Superior temporal gyrus (tissue), 1 donor: Measurements from ENCODE around the gene ZNF618.

Experiments used
- DNase-seq: peaks from one replicate; pipeline ENCODE4 v3.0.0-alpha.2; 2016; ENCODE audit errors: extremely low spot score

ZNF618 gene

DNA sequence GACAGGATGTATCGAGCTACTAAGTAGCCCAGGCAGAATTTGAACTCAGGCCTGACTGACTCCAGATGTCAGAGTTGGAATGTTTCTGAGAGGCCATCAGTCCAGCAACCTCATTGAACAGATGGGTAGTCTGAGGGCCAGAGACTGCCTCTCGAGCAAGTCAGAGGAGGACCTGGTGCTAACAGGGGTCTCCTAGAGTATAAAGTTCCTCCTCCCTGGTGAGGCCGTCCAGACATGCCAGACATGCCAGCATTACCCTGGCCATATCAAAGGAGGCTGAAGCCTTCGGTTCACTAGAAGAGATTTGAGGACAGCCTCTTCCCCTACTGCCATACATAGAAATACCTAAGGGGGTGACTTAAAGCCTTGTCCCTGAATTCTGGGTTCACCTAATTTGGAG is 81.2 kb downstream of the ZNF618 start:
- DNase-seq = no peak

- DNase-seq = no peak
These were observed 81.8 kb downstream of the ZNF618 start for GRCh38 chr9:113957821-113958341.

DNA sequence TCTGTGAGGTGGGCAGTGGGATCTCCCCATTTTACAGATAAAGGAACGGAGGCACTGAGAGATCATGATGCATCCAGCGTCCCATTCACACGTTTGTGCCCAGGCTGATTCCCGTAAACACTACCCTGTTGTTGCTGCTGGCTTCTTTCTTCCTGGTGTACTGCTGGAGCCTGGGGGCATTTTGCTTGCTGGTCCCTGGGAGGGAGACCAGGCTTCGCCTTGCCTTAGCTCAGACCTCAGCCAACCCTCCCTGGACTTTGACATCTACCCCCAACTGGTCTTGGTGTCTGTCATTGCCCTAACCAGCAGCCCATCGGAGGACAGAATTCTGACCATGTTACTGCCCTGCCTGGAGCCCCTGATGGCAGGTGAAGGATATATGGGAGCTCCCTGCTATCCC is 82.4 kb downstream of the ZNF618 start:
- no peak for DNase-seq

- no peak for DNase-seq
These were observed 84.7 kb downstream of the ZNF618 start for GRCh38 chr9:113960768-113961167.

- DNase-seq = no peak
These were observed 86.3 kb downstream of the ZNF618 start for GRCh38 chr9:113962396-113962795.

- peak; percentile 28 for DNase-seq
These were observed 87.0 kb downstream of the ZNF618 start for GRCh38 chr9:113963017-113963620.

- no peak for DNase-seq
These were observed 87.8 kb downstream of the ZNF618 start for GRCh38 chr9:113963696-113964494.

- DNase-seq = no peak
These were observed 88.5 kb downstream of the ZNF618 start for GRCh38 chr9:113964495-113965170.

DNA sequence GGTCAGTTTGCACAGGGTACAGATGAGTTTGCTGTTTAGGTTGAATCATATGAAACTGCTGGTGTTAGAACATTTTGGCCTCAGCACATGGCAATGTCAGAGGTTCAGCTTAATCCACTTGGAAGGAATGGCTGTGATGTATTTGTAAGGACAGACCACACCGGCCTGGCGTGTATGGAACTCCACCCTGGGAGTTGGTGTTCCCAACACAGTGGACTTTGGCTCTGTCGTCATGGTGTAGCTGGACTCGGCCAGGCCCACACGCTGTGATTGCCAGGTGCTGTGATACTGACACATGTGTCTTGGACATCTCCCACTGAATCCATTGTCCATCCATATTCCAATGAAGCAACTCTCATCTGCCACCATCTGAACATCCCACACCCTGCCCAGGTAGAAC is 90.3 kb downstream of the ZNF618 start:
- DNase-seq = no peak

DNA sequence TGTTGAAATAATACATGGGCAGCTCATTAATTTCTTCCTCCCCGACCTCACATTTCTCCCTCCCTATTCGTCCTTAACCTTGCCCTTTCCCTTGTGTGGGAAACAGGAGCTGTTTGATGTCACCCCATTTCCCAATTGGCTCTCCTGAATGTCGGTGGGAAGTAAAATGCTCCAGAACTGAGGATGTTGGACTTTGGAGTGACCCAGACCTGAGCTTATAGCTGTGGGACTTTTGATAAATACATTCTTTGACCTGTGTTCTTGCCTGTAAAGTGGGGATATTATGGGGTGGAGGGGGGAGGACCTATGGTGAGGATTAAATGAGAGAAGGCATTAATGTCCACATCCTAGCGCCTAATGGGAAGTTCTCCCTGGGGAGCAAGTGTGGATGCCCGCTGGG is 91.3 kb downstream of the ZNF618 start:
- DNase-seq = no peak

DNA sequence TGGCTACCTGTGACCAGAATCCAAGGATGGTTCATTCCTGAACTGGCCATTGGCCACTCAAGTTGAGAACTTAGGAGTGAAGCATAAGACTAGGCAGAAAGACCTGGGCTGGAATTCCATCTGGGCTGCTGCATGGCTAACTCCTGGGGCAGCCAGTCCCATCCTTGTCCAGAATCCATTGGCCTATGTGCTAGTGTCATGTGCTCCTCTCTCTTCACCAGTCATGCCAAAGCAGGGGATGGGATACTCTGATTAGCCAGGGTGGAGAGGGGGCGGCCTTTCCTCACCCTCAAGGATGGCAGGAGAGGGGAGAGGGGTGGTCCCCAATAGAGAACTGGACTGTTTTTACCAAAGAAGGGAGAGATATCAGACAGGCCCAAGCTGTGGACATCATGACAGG is 93.2 kb downstream of the ZNF618 start:
- no peak for DNase-seq

- DNase-seq = no peak
These were observed 97.1 kb downstream of the ZNF618 start for GRCh38 chr9:113973226-113973625.

DNA sequence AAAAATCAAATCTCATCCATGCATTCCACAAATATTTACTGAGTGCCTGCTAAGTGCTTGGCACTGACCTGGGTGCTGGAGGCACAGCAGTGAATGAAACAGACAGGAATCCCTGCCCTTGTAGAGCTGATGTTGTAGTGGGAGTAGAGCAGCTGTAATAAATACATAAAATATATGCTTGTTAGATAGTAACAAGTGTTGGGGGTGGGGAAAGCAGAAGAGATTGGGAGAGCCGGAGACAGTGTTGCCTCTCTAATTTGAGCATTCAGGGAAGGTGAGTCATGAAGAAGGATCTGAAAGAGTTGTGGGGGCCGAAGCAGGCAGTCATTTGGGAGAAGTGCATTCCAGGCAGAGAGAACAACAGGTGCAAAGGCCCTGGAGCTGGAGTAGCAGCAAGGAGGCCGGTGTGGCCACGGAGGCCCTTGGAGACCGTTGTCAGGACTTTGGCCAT is 97.9 kb downstream of the ZNF618 start:
- no peak for DNase-seq

DNA sequence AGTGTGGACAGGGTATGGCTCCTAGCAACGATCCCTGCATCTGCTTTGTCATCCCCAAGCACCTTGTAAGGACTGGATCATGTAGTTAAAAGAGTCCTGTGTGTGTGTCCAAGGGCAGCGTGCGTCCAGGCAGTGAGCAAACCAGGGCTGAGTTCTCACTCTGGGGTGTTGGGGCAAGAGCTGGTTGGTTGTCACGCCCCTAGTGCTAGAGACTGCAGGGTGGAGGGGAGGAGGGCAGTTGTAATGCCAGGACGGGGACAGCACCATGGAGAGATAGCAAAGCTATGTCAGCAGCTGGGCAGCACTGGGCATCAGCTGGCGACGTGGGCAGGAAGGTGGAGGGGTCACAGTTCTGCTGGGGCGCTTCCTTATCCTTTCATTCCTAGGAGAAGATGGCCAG is 100.8 kb downstream of the ZNF618 start:
- no peak for DNase-seq

- no peak for DNase-seq
These were observed 102.7 kb downstream of the ZNF618 start for GRCh38 chr9:113978725-113979342.

DNA sequence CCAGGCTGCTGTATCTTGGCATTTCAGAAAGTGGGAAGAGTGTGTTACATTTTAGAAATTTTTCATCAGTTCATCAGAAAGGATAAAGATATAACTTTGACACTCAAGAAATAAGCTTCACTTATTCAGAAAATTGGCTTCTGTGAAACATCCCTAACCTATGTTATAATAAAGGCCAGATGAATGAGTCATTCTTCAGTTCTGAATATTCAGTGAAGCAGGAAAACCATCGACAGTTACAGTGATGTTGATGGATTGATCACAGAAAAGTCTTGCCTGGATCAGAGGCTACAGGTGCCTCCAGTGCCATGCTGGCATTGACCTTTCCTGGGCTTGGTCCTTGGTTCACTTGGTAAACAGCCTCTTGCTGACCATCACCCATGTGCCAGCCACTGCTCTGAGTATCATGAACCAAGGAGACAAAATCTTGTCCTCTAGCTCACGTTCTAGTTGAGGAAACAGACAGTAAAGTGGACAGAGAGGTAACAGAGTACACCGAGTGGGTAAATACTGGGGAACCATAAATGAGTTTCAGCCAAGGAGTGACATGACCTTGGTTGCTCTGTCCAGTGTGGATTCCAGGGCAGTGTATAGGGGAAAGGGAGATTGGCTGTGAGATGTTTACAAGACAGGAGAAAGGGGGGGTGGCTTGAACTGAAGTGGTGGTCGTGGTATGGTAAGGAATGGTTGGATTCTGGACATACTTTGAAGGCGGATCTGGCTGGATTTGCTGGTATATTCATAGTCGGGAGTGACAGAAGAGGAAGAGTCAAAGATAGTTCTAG is 103.4 kb downstream of the ZNF618 start:
- no peak for DNase-seq

- no peak for DNase-seq
These were observed 108.7 kb downstream of the ZNF618 start for GRCh38 chr9:113984639-113985380.

GRCh38 chr9:113985968-113986585 is 110.0 kb downstream of the ZNF618 start:
- no peak for DNase-seq

DNA sequence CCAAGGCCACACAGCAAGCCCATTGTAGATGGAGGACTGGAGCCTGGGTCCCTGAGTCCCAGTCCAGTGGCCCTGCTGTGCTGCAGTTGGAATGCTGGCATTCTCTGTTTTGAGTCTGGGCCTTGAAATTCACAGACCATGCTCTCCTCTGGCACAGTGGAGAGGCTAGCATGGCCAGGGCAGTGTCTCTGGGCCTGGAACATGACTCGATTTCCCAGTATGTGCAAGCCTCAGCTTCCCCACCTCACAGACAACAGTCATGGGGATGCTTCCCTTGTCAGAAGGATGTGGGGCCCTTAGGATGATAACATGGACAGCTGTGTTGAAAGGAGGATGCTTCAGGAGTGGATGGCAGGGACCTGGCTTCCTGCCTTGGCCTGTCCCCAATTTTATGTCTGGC is 110.8 kb downstream of the ZNF618 start:
- no peak for DNase-seq

DNA sequence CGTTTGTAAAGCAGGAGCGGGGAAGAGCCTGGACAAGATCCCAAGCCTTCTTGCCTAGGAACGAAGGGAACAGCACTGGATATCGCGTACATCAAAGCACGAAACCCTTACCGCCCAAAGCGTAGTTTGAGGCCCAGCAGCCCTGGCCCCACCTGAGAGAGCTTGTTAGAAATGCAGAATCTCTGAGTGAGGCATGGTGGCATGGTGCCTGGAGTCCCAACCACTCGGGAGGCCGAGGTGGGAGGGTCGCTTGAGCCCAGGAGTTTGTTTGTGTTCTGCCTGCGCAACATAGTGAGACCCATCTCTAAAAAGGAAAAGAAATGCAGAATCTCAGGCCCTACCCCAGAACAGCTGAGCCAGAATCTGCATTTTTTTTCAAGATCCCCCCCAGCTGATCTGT is 111.4 kb downstream of the ZNF618 start:
- DNase-seq = no peak
